ENCODE measurements around the gene ZNF532.

- no peak for TF ChIP-seq CENPX (CRISPR knock-in tag; IDR thresholded peaks at IDR 0.05)
- TF ChIP-seq ISL2 (CRISPR knock-in tag; IDR thresholded peaks at IDR 0.05): no peak
- no peak for TF ChIP-seq POLR2A (IDR thresholded peaks at IDR 0.05; ENCODE audit: insufficient read depth in 1 of 2, low read depth in 2 of 2, low read length in 2 of 2)
Measured at GRCh38 chr18:58865701-58866065, 1.0 kb downstream of the ZNF532 start.
